Astrocyte of the cerebellum (primary cell): ENCODE data around the gene SLC41A3.

ENCODE experiments used
- DNase-seq: peaks from one replicate; pipeline ENCODE4 v3.0.0-alpha.2; 2011; ENCODE audit warnings: low read depth
- H3K4me3 ChIP-seq: 2 replicates; pipeline ENCODE4 v1.5.1; 2011; ENCODE audit warnings: mild to moderate bottlenecking, low read depth, low read length, moderate library complexity
- CTCF ChIP-seq: IDR thresholded peaks from 2 replicates; pipeline ENCODE4 v1.5.1; 2012; ENCODE audit warnings: low read length, low read depth, moderate library complexity, mild to moderate bottlenecking; ENCODE audit errors: missing control alignments
- in situ Hi-C: cut with HindIII; loops from 2 replicates; pipeline ENCODE4 v1.10.0; 2017; ENCODE audit warnings: low sequenced_read_pairs

SLC41A3 gene

DNA sequence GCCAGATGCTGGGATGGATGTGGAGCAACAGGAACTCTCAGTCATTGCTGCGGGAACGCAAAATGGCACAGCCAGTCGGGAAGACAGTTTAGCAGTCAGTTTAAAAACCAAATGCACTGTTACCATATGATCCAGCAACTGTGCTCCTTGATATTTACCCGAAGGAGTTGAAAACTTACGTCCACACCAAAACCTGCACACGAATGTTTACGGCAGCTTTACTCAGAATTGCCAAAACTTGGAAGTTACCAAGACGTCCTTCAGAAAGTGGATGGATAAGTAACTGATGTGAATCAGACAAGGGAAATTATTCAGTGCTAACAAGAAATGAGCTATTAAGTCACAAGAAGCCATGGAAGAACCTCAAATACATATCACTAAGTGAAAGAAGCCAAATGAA lies 36.1 kb upstream of the SLC41A3 start:
- DNase-seq = no peak
- in situ Hi-C loops = no loop called here
- H3K4me3 ChIP-seq = no peak overlapping the region
- no peak for TF ChIP-seq CTCF

DNA sequence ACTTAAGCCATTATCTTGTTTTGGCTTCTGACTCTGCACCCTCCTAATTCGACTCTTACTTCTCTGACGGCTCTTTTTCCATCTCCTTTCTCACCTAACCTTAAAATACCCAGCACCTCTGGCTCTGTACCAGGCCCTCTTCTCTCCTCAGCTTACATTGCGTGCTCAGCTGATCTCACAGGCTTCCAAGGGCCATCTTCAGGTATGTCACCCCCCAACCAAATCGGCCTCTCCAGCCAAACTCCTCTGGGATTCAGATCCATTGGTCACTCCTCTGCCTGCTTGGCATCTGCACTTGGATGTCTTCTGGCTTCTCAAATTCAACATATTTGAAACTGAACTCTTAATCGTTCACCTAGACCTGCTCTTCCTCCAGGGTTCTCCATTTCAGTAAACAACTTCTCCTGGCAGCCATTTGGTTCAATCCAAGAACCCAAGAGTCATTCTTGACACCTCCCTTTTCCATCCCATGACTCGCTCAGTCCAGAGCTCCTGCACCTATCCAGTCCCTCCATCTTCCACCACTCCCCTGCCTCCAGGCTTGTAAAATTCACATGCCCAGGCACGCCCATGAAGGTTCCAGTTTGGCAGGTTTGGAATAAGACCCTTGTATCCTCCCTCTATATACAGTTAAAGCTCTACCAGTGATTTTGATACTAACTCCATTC lies 35.2 kb upstream of the SLC41A3 start:
- DNase-seq = no peak
- TF ChIP-seq CTCF = no peak
- in situ Hi-C loops = no loop called here
- H3K4me3 ChIP-seq = no peak overlapping the region

DNA sequence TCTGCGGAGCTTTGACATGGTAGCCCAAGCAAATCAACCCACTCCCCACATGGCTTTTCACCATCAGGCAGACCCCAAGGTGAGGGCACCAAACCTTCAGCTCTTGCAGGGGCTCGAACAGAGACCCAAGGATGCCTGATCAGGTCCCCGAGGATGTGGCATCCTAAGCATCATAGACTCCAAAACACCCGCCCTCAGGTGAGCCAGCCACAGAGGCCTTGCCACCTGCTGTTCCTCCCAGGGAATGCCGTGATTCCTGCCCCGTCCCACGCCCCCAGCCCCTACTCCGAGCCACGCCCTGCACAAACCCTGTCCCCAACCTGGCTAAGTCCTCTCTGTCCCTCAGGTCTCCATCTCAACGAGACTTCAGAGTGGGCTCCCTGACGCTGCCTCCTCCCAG lies 34.7 kb upstream of the SLC41A3 start:
- no peak overlapping the region for H3K4me3 ChIP-seq
- no peak for DNase-seq
- TF ChIP-seq CTCF = no peak
- in situ Hi-C loops = no loop called here

DNA sequence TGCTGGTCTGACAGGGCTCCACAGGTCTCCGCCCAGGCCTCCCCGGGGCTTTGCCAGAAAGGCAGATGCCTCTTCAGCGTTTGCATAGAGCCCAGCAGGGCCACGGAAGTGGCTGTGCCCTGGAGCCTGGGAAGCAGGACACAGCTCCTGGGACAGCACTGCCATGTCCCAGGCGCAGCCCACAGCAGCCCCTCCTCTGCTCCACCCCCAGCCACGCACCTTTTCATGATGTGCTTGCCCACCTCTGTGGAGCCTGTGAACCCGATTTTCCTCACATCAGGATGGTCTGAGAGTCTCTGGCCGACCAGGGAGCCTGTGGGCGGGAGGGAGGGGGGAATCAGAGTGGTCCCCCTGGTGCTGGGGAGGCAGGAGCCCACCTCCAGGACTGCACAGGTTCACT lies 33.9 kb upstream of the SLC41A3 start:
- no peak for TF ChIP-seq CTCF
- DNase-seq = no peak
- in situ Hi-C loops = no loop called here
- H3K4me3 ChIP-seq = no peak overlapping the region

DNA sequence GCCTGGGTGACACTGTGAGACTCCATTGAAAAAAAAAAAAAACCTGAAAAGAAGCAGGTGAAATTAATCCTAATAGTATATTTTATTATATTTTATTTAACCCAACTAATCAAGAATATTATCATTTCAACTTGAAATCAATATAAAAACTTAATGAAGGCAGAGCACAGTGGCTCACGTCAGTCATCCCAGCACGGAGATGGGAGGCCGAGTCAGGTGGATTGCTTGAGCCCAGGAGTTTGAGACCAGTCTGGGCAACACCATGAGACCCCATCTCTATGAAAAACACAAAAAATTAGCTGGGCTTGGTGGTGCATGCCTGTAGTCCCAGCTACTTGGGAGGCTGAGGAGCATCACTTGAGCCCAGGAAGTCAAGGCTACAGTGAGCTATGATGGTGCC lies 33.3 kb upstream of the SLC41A3 start:
- no peak for DNase-seq
- no peak for TF ChIP-seq CTCF
- in situ Hi-C loops = no loop called here
- H3K4me3 ChIP-seq = no peak overlapping the region

- TF ChIP-seq CTCF = no peak
- in situ Hi-C loops = no loop called here
- no peak for DNase-seq
- no peak overlapping the region for H3K4me3 ChIP-seq
These were observed 32.6 kb upstream of the SLC41A3 start for GRCh38 chr3:126116526-126116925.
